Panc1 (cell line): ENCODE results near the gene RASA3.

Experiments used
- CTCF ChIP-seq: fragments of 450-650 bp; IDR thresholded peaks from 2 replicates; pipeline ENCODE4 v1.5.1; 2017; ENCODE audit warnings: mild to moderate bottlenecking
- REST ChIP-seq, 2 experiments: IDR thresholded peaks; 2 replicates each; pipeline ENCODE4 v1.6.1; 2011 to 2012; ENCODE audit warnings: low read depth in 2 of 2, control low read depth in 1 of 2, low read length in 1 of 2, mild to moderate bottlenecking in 1 of 2, moderate library complexity in 1 of 2; ENCODE audit not compliant: insufficient read depth in 1 of 2

GRCh38 chr13:114004420-114005205 is 127.8 kb downstream of the RASA3 start:
- no peak for TF ChIP-seq CTCF
- TF ChIP-seq REST (IDR thresholded peaks at IDR 0.05; ENCODE audit: insufficient read depth in 1 of 2, low read depth in 2 of 2, low read length in 1 of 2): no peak
